GM12878 (cell line): ENCODE data around the gene AMT. TPM values are rescaled to one million over a fixed set of nuclear protein-coding genes. Genes with fewer than 3 reads are reported as not detected.

Source experiments
- ATAC-seq: fragments of 200-7000 bp; cut with Tn5 transposase; 3 replicates; pipeline ENCODE4 v1.9.1; 2020; ENCODE audit warnings: mild to moderate bottlenecking, moderate library complexity
- BruUV-seq: library from RNA; stranded (reverse); fragments of 400-500 nt; replicated peaks from 2 replicates; lab custom pipeline; 2021; lab: Mats Ljungman, UMichigan
- CTCF ChIA-PET: fragments of 300-600 bp; sonication (Branson Sonifier 250); formaldehyde crosslinking; extraction: SDS; loops from one replicate; lab custom pipeline; 2021; ENCODE audit warnings: inconsistent platforms; lab: Yijun Ruan, JAX
- POLR2A ChIA-PET: fragments of 350-600 bp; formaldehyde crosslinking; extraction: SDS; loops from one replicate; lab custom pipeline; 2021; ENCODE audit warnings: inconsistent platforms; lab: Charles Lee
- RAD21 ChIA-PET: fragments of 300-600 bp; sonication (Branson Sonifier 250); formaldehyde crosslinking; loops from one replicate; lab custom pipeline; 2023; ENCODE audit warnings: antibody characterized with exemption; ENCODE audit not compliant: unreplicated experiment; lab: Charles Lee
- SMC1A ChIA-PET: fragments of 300-600 bp; sonication (Branson Sonifier 250); formaldehyde crosslinking; loops from one replicate; lab custom pipeline; 2023; ENCODE audit not compliant: unreplicated experiment, uncharacterized antibody; lab: Charles Lee
- DNase-seq: peaks from one replicate; pipeline ENCODE4 v3.0.0-alpha.2; 2011; ENCODE audit warnings: low read depth, low spot score
- FAIRE-seq: peaks from 3 replicates; lab custom pipeline; 2011; peaks lifted over from hg19 to GRCh38; lab: Jason Lieb, UNC
- H2AFZ ChIP-seq: 2 replicates; pipeline ENCODE4 v1.6.0; 2011; ENCODE audit warnings: low read depth, low read length, control low read depth; ENCODE audit not compliant: control insufficient read depth
- H3K27ac ChIP-seq: 2 replicates; pipeline ENCODE4 v1.5.1; 2011; ENCODE audit warnings: control low read depth; ENCODE audit not compliant: control insufficient read depth, insufficient read depth
- H3K27me3 ChIP-seq, 2 experiments: replicated peaks in 1 of 2; 2 replicates each; pipeline versions ENCODE4 v1.6.0 to v1.6.1; 2011; ENCODE audit warnings: low read length in 1 of 2; ENCODE audit not compliant: control insufficient read depth in 2 of 2, insufficient read depth in 2 of 2
- H3K36me3 ChIP-seq, 2 experiments: 2 replicates each; pipeline ENCODE4 v1.5.1; 2011; ENCODE audit warnings: low read length in 1 of 2; ENCODE audit not compliant: control insufficient read depth in 2 of 2, insufficient read depth in 2 of 2
- H3K4me1 ChIP-seq: 2 replicates; pipeline ENCODE4 v1.6.1; 2011; ENCODE audit warnings: mild to moderate bottlenecking, low read length, moderate library complexity, mixed read lengths; ENCODE audit not compliant: control insufficient read depth, insufficient read depth
- H3K4me2 ChIP-seq: 2 replicates; pipeline ENCODE4 v1.6.0; 2011; ENCODE audit warnings: control low read depth; ENCODE audit not compliant: control insufficient read depth, insufficient read depth
- H3K4me3 ChIP-seq: fragments of 200-600 bp; sonication (generic); 2 replicates; pipeline ENCODE4 v1.5.1; 2016
- H3K79me2 ChIP-seq: 2 replicates; pipeline ENCODE4 v1.6.0; 2011; ENCODE audit warnings: low read length; ENCODE audit not compliant: control insufficient read depth, insufficient read depth
- H3K9ac ChIP-seq: 2 replicates; pipeline ENCODE4 v1.8.0; 2011; ENCODE audit warnings: low read length, control low read depth, mixed read lengths; ENCODE audit not compliant: control insufficient read depth, insufficient read depth
- H3K9me3 ChIP-seq: replicated peaks from 3 replicates; pipeline ENCODE4 v1.5.1; 2011; ENCODE audit warnings: mild to moderate bottlenecking, low read length; ENCODE audit not compliant: control insufficient read depth, insufficient read depth
- H4K20me1 ChIP-seq: 2 replicates; pipeline ENCODE4 v1.6.0; 2011; ENCODE audit not compliant: control insufficient read depth, insufficient read depth
- BHLHE40 ChIP-seq, 2 experiments: fragments of 450-650 bp in 1 of 2; IDR thresholded peaks; 2 replicates each; pipeline ENCODE4 v1.6.1; 2011 to 2017; ENCODE audit warnings: low read depth in 2 of 2, borderline replicate concordance in 1 of 2, improper control_type of control experiment in 1 of 2, low read length in 1 of 2, mild to moderate bottlenecking in 1 of 2
- CHD1 ChIP-seq: IDR thresholded peaks from 2 replicates; pipeline ENCODE4 v1.6.1; 2012; ENCODE audit warnings: low read depth, low read length, improper control_type of control experiment
- EP300 ChIP-seq, 2 experiments: fragments of 150-350 bp in 1 of 2; IDR thresholded peaks; 2 replicates each; pipeline ENCODE4 v1.6.1; 2011 to 2012; ENCODE audit warnings: low read depth in 2 of 2, low read length in 2 of 2, borderline replicate concordance in 1 of 2, improper control_type of control experiment in 1 of 2, inconsistent platforms in 1 of 2; ENCODE audit not compliant: control insufficient read depth in 1 of 2
- ETV6 ChIP-seq, 2 experiments: fragments of 450-650 bp in 1 of 2; IDR thresholded peaks in 1 of 2; conservative IDR thresholded peaks in 1 of 2; 2 replicates each; pipeline ENCODE4 v1.6.1; 2014; ENCODE audit warnings: antibody characterized with exemption in 1 of 2, borderline replicate concordance in 1 of 2, low read depth in 1 of 2, mild to moderate bottlenecking in 1 of 2, moderate library complexity in 1 of 2
- FOS ChIP-seq: IDR thresholded peaks from 3 replicates; pipeline ENCODE4 v1.6.1; 2011; ENCODE audit warnings: borderline replicate concordance; ENCODE audit not compliant: insufficient read length; ENCODE audit errors: extremely low read depth
- JUND ChIP-seq: IDR thresholded peaks from 2 replicates; pipeline ENCODE4 v1.6.1; 2012; ENCODE audit warnings: low read depth, mild to moderate bottlenecking, low read length, improper control_type of control experiment, moderate library complexity
- KDM1A ChIP-seq: fragments of 200-600 bp; sonication (generic); IDR thresholded peaks from 2 replicates; pipeline ENCODE4 v1.6.1; 2016; ENCODE audit warnings: borderline replicate concordance
- MTA2 ChIP-seq: fragments of 450-650 bp; IDR thresholded peaks from 2 replicates; pipeline ENCODE4 v1.6.1; 2016; ENCODE audit warnings: low read depth, mild to moderate bottlenecking, moderate library complexity
- NRF1 ChIP-seq: conservative IDR thresholded peaks from 2 replicates; pipeline ENCODE4 v1.6.1; 2011; ENCODE audit warnings: mild to moderate bottlenecking, low read depth, low read length, improper control_type of control experiment
- SIN3A ChIP-seq: IDR thresholded peaks from 2 replicates; pipeline ENCODE4 v1.6.1; 2012; ENCODE audit warnings: low read depth, low read length, improper control_type of control experiment
- ZZZ3 ChIP-seq: IDR thresholded peaks from 2 replicates; pipeline ENCODE4 v1.6.1; 2011; ENCODE audit warnings: low read depth; ENCODE audit not compliant: control insufficient read depth, insufficient read length
- WGBS: methylation state at CpG from one replicate; pipeline ENCODE4 v1.1.6; 2016; ENCODE audit warnings: low lambda C conversion rate; ENCODE audit not compliant: insufficient replicate concordance, insufficient coverage; ENCODE audit errors: missing lambda C conversion rate; 5-methylcytosine and 5-hydroxymethylcytosine counted together
- in situ Hi-C: fragments of 300-500 bp; cut with MboI; formaldehyde crosslinking; loops from 9 replicates; pipeline ENCODE4 v1.14.3; 2018; ENCODE audit warnings: mixed read lengths
- intact Hi-C: fragments of 100-400 bp; cut with micrococcal nuclease; formaldehyde crosslinking; loops from one replicate; pipeline ENCODE4 v1.14.2; 2022; ENCODE audit not compliant: unreplicated experiment
- polyA plus RNA-seq, 11 experiments: library from polyadenylated mRNA; depleted of rRNA in 4 of 11; unstranded in 6 of 11; stranded (reverse) in 5 of 11; fragments of >200 nt; fragmentation: Nextera tagmentation in 4 of 11; fragmentation: Illumina TruSeq in 1 of 11; extraction: Ambion mirVana in 4 of 11; extraction: Trizol in 1 of 11; gene quantifications; 1 replicate in 1 of 11; 2 replicates in 10 of 11; pipeline versions ENCODE4 v1.2.1 to v1.2.3, GENCODE V29; 2011 to 2016; ENCODE audit warnings: inconsistent platforms in 2 of 11, missing spikeins in 2 of 11, low read depth in 1 of 11
- total RNA-seq, 4 experiments: library from RNA; depleted of rRNA in 3 of 4; stranded (reverse); fragments of >200 nt in 3 of 4; fragmentation: Illumina TruSeq in 1 of 4; extraction: Trizol in 1 of 4; gene quantifications; 2 replicates each; pipeline versions ENCODE4 v1.2.1 to v1.2.3, GENCODE V29; 2013 to 2021
- TF ChIP-seq, protein P1 (sequence below): fragments of 450-650 bp; conservative IDR thresholded peaks from 2 replicates; pipeline ENCODE4 v1.6.1; 2017; ENCODE audit warnings: mild to moderate bottlenecking, moderate library complexity
- TF ChIP-seq, protein P2 (sequence below): fragments of 450-650 bp; IDR thresholded peaks from 2 replicates; pipeline ENCODE4 v1.6.1; 2017; ENCODE audit warnings: low read depth, mild to moderate bottlenecking, moderate library complexity
- TF ChIP-seq, protein P3 (sequence below): IDR thresholded peaks from 2 replicates; pipeline ENCODE4 v1.6.1; 2012; ENCODE audit warnings: low read depth, low read length, improper control_type of control experiment
- TF ChIP-seq, protein P4 (sequence below): fragments of 450-650 bp; IDR thresholded peaks from 2 replicates; pipeline ENCODE4 v1.6.1; 2014; ENCODE audit warnings: mild to moderate bottlenecking

AMT gene
- total and polyA plus RNA-seq, 10 of the 15 experiments (the other 5 are each of a cell fraction or from before 2014, with no cell fraction given), result 0.45 to 7.2 (median 2.6) TPM

DNA sequence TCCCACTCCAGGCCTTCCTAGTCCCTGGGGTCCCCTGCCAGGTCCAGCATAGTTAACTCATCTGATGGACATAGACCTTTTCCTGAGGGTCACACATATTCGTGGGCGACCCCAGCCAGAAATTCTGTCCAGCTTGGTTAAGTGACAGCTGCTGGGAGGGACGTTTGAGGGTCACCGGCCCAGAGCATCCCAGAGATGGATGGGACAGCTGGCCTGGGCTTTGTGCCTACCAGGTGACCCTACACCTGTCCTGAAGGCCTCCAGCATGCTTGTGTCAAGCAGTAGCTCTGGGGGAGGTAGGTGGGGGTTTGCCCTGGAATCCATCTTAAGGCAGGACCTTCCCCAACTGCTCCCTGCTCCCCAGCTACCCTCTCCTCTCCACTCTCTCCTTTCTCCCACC lies 38.7 kb upstream of the AMT start:
- FAIRE-seq, result no peak
- BruUV-seq, result no TSS peak
- intact Hi-C loops, result no loop called here
- in situ Hi-C loops, result no loop called here
- Histone ChIP-seq H3K4me1 (peaks cover 5% of the 10 kb centered on the region; the same call in 1 of the 2 replicates), H3K4me3 (no peak overlapping the region), H4K20me1 (no peaks in the 10 kb centered on the region), H3K9ac (no peak overlapping the region), H2AFZ (no peak overlapping the region), H3K79me2 (no peaks in the 10 kb centered on the region), H3K27ac (no peak overlapping the region), H3K27me3 (no peaks in the 10 kb centered on the region), H3K9me3 (no peaks in the 10 kb centered on the region), H3K4me2 (no peak overlapping the region), H3K36me3 (no peaks in the 10 kb centered on the region)
- 39% methylated on average over 4 of the region's 4 CpGs for WGBS
- CTCF ChIA-PET, result interaction anchor here (0.8 to 1.4 kb wide), 4 partner anchors 10 to 120 kb away, joined by 3 read pairs; no protein-coding TSS in a partner anchor
- SMC1A ChIA-PET, result interaction anchor here (0.8 to 1.8 kb wide), 4 partner anchors 12 to 291 kb away, joined by 3 to 7 read pairs (median 4); no protein-coding TSS in a partner anchor
- POLR2A ChIA-PET, result interaction anchor here (0.5 to 1.7 kb wide), 6 partner anchors 10 to 104 kb away, joined by 3 to 7 read pairs (median 3); partner anchors contain the start of gene DAG1
- TF ChIP-seq SIN3A (no peak), MTA2 (no peak), NRF1 (no peak), BHLHE40 (IDR thresholded peaks at IDR 0.05; ENCODE audit: borderline replicate concordance in 1 of 2, low read depth in 2 of 2, low read length in 1 of 2) (no peak), EP300 (IDR thresholded peaks at IDR 0.05; ENCODE audit: borderline replicate concordance in 1 of 2, control insufficient read depth in 1 of 2, low read depth in 2 of 2, low read length in 2 of 2) (no peak), JUND (no peak), FOS (no peak), ZZZ3 (no peak), ETV6 (conservative IDR thresholded peaks at IDR 0.05 in 1 of 2, IDR thresholded peaks at IDR 0.05 in 1 of 2; ENCODE audit: borderline replicate concordance in 1 of 2, low read depth in 1 of 2) (no peak), KDM1A (no peak), CHD1 (no peak)
- TF ChIP-seq, protein P1, sequence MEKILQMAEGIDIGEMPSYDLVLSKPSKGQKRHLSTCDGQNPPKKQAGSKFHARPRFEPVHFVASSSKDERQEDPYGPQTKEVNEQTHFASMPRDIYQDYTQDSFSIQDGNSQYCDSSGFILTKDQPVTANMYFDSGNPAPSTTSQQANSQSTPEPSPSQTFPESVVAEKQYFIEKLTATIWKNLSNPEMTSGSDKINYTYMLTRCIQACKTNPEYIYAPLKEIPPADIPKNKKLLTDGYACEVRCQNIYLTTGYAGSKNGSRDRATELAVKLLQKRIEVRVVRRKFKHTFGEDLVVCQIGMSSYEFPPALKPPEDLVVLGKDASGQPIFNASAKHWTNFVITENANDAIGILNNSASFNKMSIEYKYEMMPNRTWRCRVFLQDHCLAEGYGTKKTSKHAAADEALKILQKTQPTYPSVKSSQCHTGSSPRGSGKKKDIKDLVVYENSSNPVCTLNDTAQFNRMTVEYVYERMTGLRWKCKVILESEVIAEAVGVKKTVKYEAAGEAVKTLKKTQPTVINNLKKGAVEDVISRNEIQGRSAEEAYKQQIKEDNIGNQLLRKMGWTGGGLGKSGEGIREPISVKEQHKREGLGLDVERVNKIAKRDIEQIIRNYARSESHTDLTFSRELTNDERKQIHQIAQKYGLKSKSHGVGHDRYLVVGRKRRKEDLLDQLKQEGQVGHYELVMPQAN, result no peak
- TF ChIP-seq, protein P2, sequence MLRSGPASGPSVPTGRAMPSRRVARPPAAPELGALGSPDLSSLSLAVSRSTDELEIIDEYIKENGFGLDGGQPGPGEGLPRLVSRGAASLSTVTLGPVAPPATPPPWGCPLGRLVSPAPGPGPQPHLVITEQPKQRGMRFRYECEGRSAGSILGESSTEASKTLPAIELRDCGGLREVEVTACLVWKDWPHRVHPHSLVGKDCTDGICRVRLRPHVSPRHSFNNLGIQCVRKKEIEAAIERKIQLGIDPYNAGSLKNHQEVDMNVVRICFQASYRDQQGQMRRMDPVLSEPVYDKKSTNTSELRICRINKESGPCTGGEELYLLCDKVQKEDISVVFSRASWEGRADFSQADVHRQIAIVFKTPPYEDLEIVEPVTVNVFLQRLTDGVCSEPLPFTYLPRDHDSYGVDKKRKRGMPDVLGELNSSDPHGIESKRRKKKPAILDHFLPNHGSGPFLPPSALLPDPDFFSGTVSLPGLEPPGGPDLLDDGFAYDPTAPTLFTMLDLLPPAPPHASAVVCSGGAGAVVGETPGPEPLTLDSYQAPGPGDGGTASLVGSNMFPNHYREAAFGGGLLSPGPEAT, result no peak
- TF ChIP-seq, protein P3, sequence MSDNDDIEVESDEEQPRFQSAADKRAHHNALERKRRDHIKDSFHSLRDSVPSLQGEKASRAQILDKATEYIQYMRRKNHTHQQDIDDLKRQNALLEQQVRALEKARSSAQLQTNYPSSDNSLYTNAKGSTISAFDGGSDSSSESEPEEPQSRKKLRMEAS, result no peak
- TF ChIP-seq, protein P4, sequence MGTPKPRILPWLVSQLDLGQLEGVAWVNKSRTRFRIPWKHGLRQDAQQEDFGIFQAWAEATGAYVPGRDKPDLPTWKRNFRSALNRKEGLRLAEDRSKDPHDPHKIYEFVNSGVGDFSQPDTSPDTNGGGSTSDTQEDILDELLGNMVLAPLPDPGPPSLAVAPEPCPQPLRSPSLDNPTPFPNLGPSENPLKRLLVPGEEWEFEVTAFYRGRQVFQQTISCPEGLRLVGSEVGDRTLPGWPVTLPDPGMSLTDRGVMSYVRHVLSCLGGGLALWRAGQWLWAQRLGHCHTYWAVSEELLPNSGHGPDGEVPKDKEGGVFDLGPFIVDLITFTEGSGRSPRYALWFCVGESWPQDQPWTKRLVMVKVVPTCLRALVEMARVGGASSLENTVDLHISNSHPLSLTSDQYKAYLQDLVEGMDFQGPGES, result no peak
- no peak for ATAC-seq
- no peak for DNase-seq
- RAD21 ChIA-PET, result no interaction called here
